ENCODE data around the gene RBM19.

Gene RBM19

GRCh38 chr12:113875691-113876090, 90.4 kb downstream of the RBM19 start:
- H3K27ac ChIP-seq, result no peak overlapping the region
- no peak for TF ChIP-seq CTCF (conservative IDR thresholded peaks at IDR 0.05)

DNA sequence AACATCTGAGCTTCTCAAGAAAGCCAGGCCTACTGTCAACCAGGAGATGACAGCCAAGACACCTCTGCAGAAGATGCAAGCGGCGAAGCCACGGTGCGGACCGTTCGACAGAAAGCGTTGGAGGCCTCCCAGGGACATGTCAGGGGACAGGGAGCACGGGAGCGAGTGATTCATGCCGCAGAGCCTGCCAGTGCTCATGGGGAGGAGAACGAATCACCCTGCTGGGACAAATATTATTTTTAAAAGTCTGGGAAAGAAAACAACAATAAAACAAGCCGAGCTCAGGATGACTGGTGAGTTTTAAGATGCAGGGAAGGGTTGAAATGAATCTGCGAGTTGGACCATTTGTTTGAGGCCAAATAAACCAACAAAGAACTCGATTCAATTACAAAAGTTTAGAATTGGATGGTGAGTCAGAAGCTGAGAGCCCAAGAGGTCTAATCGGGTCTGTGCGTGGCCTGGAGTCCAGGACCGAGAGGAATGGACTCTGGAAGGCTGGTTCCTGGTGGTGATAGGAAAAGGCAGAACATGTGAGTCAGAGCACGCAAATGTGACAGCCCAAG, 91.0 kb downstream of the RBM19 start:
- no peak overlapping the region for H3K27ac ChIP-seq
- no peak for TF ChIP-seq CTCF (conservative IDR thresholded peaks at IDR 0.05)

- TF ChIP-seq CTCF (conservative IDR thresholded peaks at IDR 0.05), result no peak
Measured at GRCh38 chr12:113874326-113874725, 91.8 kb downstream of the RBM19 start.

DNA sequence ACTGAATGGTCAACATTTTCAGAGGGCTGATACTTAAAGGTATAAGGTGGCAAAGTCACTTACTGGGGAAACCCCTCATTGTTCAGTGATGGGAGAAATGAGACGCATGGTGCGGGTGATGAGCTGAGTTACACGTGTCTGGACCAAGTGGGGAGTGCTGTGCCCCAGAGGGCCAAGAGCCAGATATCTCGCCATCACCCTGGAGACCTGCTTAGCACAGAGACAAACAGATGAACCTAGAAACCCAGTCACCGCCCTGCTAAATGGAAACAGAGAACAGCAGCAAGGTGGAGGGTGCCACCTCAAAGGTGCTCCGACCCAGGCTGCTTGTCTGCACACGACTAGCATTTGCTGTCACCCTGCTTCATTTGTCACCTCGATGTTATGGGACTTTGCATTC, 92.4 kb downstream of the RBM19 start:
- no peak overlapping the region for H3K27ac ChIP-seq
- no peak for TF ChIP-seq CTCF (conservative IDR thresholded peaks at IDR 0.05)

More at GRCh38 chr12:113874326-113874725, 91.8 kb downstream of the RBM19 start:
- no peak overlapping the region for H3K27ac ChIP-seq

DNA sequence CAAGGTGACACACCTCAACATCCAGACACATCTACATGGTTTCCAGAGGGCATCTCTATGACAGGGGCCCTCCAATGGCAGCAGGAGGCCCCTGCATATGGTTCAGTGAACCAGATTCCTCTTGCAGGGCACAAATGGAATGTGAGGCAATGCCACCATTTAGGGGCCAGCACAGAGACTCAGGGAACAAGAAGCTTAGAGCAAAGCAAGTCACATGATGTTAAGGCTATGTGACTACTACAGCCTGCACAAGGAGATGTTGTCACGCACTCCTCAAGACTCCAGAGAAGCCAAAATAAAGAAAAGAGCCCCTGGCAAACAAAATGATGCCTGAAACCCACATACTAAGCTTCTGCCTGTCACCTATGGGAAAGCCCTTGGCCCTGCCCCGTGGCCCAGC, 95.2 kb downstream of the RBM19 start:
- no peak for TF ChIP-seq CTCF (conservative IDR thresholded peaks at IDR 0.05)
- H3K27ac ChIP-seq, result no peak overlapping the region

- no peak for TF ChIP-seq CTCF (conservative IDR thresholded peaks at IDR 0.05)
- H3K27ac ChIP-seq, result no peak overlapping the region
Measured at GRCh38 chr12:113870035-113870434, 96.1 kb downstream of the RBM19 start.

DNA sequence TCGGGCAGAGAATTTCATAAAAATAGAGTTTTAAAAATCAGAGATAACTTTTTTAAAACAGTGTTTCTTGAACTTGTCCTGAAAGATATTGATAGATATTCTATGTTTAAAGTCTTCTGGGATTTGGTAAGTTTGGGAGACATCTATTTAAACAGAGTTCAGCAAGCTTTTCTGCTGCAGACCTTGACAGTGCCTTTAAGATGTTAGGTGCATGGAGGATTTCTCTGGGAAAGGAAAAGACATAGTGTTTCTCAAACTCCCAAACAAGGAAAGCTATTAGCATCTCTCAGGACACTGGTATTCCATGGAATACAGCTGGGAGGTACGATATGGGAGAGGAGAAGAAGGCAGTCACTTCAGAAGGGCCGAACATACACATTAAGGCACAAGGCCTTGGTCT, 97.8 kb downstream of the RBM19 start:
- TF ChIP-seq CTCF (conservative IDR thresholded peaks at IDR 0.05), result no peak

More for the DNA sequence above, 97.8 kb downstream of the RBM19 start:
- H3K27ac ChIP-seq, result no peak overlapping the region

All from VCaP (cell line).